HepG2 (cell line): ENCODE results near the gene SEC16A. TPM values are rescaled to one million over a fixed set of nuclear protein-coding genes. Genes with fewer than 3 reads are reported as not detected.

ENCODE experiments used
- ATAC-seq: fragments of 200-7000 bp; cut with Tn5 transposase; 3 replicates; pipeline ENCODE4 v1.9.1; 2020; ENCODE audit warnings: mild to moderate bottlenecking, moderate library complexity
- BruUV-seq: library from RNA; stranded (reverse); fragments of 400-500 nt; replicated peaks from 2 replicates; lab custom pipeline; 2021; lab: Mats Ljungman, UMichigan
- CTCF ChIA-PET: fragments of 300-600 bp; formaldehyde crosslinking; extraction: SDS; loops from one replicate; lab custom pipeline; 2021; ENCODE audit warnings: low total read pairs, inconsistent platforms, low intra/inter-chr PET ratio; lab: Yijun Ruan, JAX
- POLR2A ChIA-PET: fragments of 350-600 bp; sonication (Branson Sonifier 250); formaldehyde crosslinking; loops from one replicate; lab custom pipeline; 2020; ENCODE audit warnings: antibody characterized with exemption, inconsistent platforms; lab: Yijun Ruan, JAX
- DNase-seq: peaks from one replicate; pipeline ENCODE4 v3.0.0-alpha.2; 2015; ENCODE audit warnings: low spot score
- FAIRE-seq: peaks from 3 replicates; lab custom pipeline; 2011; peaks lifted over from hg19 to GRCh38; lab: Jason Lieb, UNC
- H2AFZ ChIP-seq: one replicate; pipeline ENCODE4 v1.6.1; 2011; ENCODE audit warnings: low read length, inconsistent platforms
- H3K27ac ChIP-seq: fragments of 300-600 bp; 3 replicates; pipeline ENCODE4 v1.8.0; 2011; ENCODE audit warnings: mixed run types, mild to moderate bottlenecking, mixed read lengths, low read length, inconsistent platforms; ENCODE audit not compliant: insufficient read depth; ENCODE audit errors: extremely low read length
- H3K27me3 ChIP-seq, 2 experiments: fragments of 200-600 bp in 1 of 2; 2 replicates in 1 of 2; 3 replicates in 1 of 2; pipeline versions ENCODE4 v1.6.0 to v1.8.0; 2011; ENCODE audit warnings: low read length in 2 of 2, mild to moderate bottlenecking in 2 of 2, moderate library complexity in 2 of 2, inconsistent platforms in 1 of 2; ENCODE audit not compliant: insufficient read depth in 2 of 2, control insufficient read depth in 1 of 2
- H3K36me3 ChIP-seq, 2 experiments: fragments of 200-600 bp in 1 of 2; replicated peaks in 1 of 2; 2 replicates in 1 of 2; 3 replicates in 1 of 2; pipeline versions ENCODE4 v1.5.1 to v1.8.0; 2011; ENCODE audit warnings: low read length in 2 of 2, inconsistent platforms in 1 of 2; ENCODE audit not compliant: insufficient read depth in 2 of 2, control insufficient read depth in 1 of 2
- H3K4me1 ChIP-seq: 2 replicates; pipeline ENCODE4 v1.5.1; 2012; ENCODE audit warnings: low read length, inconsistent platforms; ENCODE audit not compliant: insufficient read depth
- H3K4me2 ChIP-seq: 2 replicates; pipeline ENCODE4 v1.6.0; 2011; ENCODE audit warnings: low read depth, low read length, inconsistent platforms
- H3K4me3 ChIP-seq, 3 experiments: fragments of 200-600 bp in 1 of 3; sonication (generic), shearing (Covaris generic) in 1 of 3; replicated peaks in 1 of 3; 2 replicates each; pipeline ENCODE4 v1.5.1; 2011 to 2016; ENCODE audit warnings: low read length in 3 of 3, inconsistent platforms in 2 of 3, low read depth in 2 of 3, mild to moderate bottlenecking in 2 of 3, control low read depth in 1 of 3, mixed read lengths in 1 of 3; ENCODE audit not compliant: insufficient read depth in 1 of 3
- H3K79me2 ChIP-seq: one replicate; pipeline ENCODE4 v1.6.1; 2011; ENCODE audit warnings: low read length, inconsistent platforms; ENCODE audit not compliant: insufficient read depth
- H3K9ac ChIP-seq: 2 replicates; pipeline ENCODE4 v1.6.0; 2011; ENCODE audit warnings: mild to moderate bottlenecking, low read depth, low read length, inconsistent platforms; ENCODE audit not compliant: insufficient read depth
- H3K9me3 ChIP-seq: 2 replicates; pipeline ENCODE4 v1.5.1; 2012; ENCODE audit warnings: mild to moderate bottlenecking, low read length
- H4K20me1 ChIP-seq: 2 replicates; pipeline ENCODE4 v1.6.0; 2011; ENCODE audit warnings: inconsistent platforms, mild to moderate bottlenecking, low read length, moderate library complexity; ENCODE audit not compliant: insufficient read depth
- ARNTL ChIP-seq: sonication (generic); formaldehyde crosslinking; IDR thresholded peaks from 2 replicates; pipeline ENCODE4 v1.4.0; 2020; ENCODE audit warnings: mild to moderate bottlenecking, missing genetic modification reagents
- CREBL2 ChIP-seq: sonication (generic); formaldehyde crosslinking; IDR thresholded peaks from 2 replicates; pipeline ENCODE4 v1.8.1; 2023; ENCODE audit warnings: missing genetic modification reagents, mild to moderate bottlenecking, borderline replicate concordance
- E2F5 ChIP-seq: sonication (generic); formaldehyde crosslinking; conservative IDR thresholded peaks from 2 replicates; pipeline ENCODE4 v1.4.0; 2020; ENCODE audit warnings: missing genetic modification reagents
- ELF1 ChIP-seq: sonication (generic); formaldehyde crosslinking; IDR thresholded peaks from 2 replicates; pipeline ENCODE4 v1.4.0; 2020; ENCODE audit warnings: missing genetic modification reagents
- HNF4A ChIP-seq: sonication (generic); formaldehyde crosslinking; IDR thresholded peaks from 2 replicates; pipeline ENCODE4 v1.4.0; 2020; ENCODE audit warnings: missing genetic modification reagents
- MXD4 ChIP-seq: IDR thresholded peaks from 2 replicates; pipeline ENCODE4 v1.6.1; 2016; ENCODE audit warnings: mild to moderate bottlenecking, missing biosample characterization, missing genetic modification reagents
- PHF20 ChIP-seq: sonication (generic); formaldehyde crosslinking; IDR thresholded peaks from 2 replicates; pipeline ENCODE4 v1.5.0; 2020; ENCODE audit warnings: mild to moderate bottlenecking, missing genetic modification reagents
- POGK ChIP-seq: sonication (generic); formaldehyde crosslinking; conservative IDR thresholded peaks from 2 replicates; pipeline ENCODE4 v1.8.0; 2022; ENCODE audit warnings: mild to moderate bottlenecking, moderate library complexity, missing genetic modification reagents
- STAT5B ChIP-seq: sonication (generic); formaldehyde crosslinking; IDR thresholded peaks from 2 replicates; pipeline ENCODE4 v1.4.0; 2020; ENCODE audit warnings: missing genetic modification reagents
- XBP1 ChIP-seq: sonication (generic); formaldehyde crosslinking; IDR thresholded peaks from 2 replicates; pipeline ENCODE4 v1.5.0; 2020; ENCODE audit warnings: missing genetic modification reagents
- YEATS4 ChIP-seq: sonication (generic); formaldehyde crosslinking; IDR thresholded peaks from 2 replicates; pipeline ENCODE4 v1.4.0; 2020; ENCODE audit warnings: missing genetic modification reagents, borderline replicate concordance
- ZNF232 ChIP-seq: sonication (generic); formaldehyde crosslinking; IDR thresholded peaks from 2 replicates; pipeline ENCODE4 v1.4.0; 2020; ENCODE audit warnings: missing genetic modification reagents, borderline replicate concordance
- ZNF3 ChIP-seq: IDR thresholded peaks from 2 replicates; pipeline ENCODE4 v1.7.0; 2017; ENCODE audit warnings: inconsistent platforms
- ZNF317 ChIP-seq: sonication (generic); formaldehyde crosslinking; IDR thresholded peaks from 2 replicates; pipeline ENCODE4 v1.5.0; 2020; ENCODE audit warnings: mild to moderate bottlenecking, missing genetic modification reagents
- ZNF766 ChIP-seq: sonication (generic); formaldehyde crosslinking; IDR thresholded peaks from 2 replicates; pipeline ENCODE4 v1.5.0; 2020; ENCODE audit warnings: missing genetic modification reagents, borderline replicate concordance
- ZNF770 ChIP-seq: sonication (generic); formaldehyde crosslinking; IDR thresholded peaks from 2 replicates; pipeline ENCODE4 v1.5.0; 2020; ENCODE audit warnings: mild to moderate bottlenecking, missing genetic modification reagents
- WGBS: methylation state at CpG from one replicate; pipeline ENCODE4 v1.1.6; 2017; ENCODE audit warnings: low lambda C conversion rate; 5-methylcytosine and 5-hydroxymethylcytosine counted together
- in situ Hi-C: cut with HindIII; loops from 2 replicates; pipeline ENCODE4 v1.10.0; 2017; ENCODE audit warnings: low pct_unique_long_range_greater_than_20kb; ENCODE audit not compliant: extremely low pct_ligation_motif_present
- intact Hi-C: fragments of 100-400 bp; cut with micrococcal nuclease; formaldehyde crosslinking; loops from one replicate; pipeline ENCODE4 v1.10.0; 2022; ENCODE audit not compliant: unreplicated experiment
- polyA plus RNA-seq, 8 experiments: library from polyadenylated mRNA; depleted of rRNA in 3 of 8; stranded (reverse) in 7 of 8; unstranded in 1 of 8; fragments of >200 nt; fragmentation: Illumina TruSeq in 4 of 8; extraction: Trizol in 4 of 8; gene quantifications; 2 replicates each; pipeline versions ENCODE4 v1.2.1 to v1.2.3, GENCODE V29; 2011 to 2016; ENCODE audit warnings: low read depth in 4 of 8, missing spikeins in 1 of 8, mixed read lengths in 1 of 8; ENCODE audit not compliant: insufficient read depth in 1 of 8
- total RNA-seq, 5 experiments: library from RNA; depleted of rRNA; stranded (reverse); fragments of >200 nt; fragmentation: Illumina TruSeq; extraction: Trizol; gene quantifications; 2 replicates each; pipeline ENCODE4 v1.2.3, GENCODE V29; 2016; ENCODE audit warnings: low read depth in 1 of 5
- TF ChIP-seq, protein P1 (sequence below): sonication (generic); formaldehyde crosslinking; IDR thresholded peaks from 2 replicates; pipeline ENCODE4 v1.8.1; 2023; ENCODE audit warnings: missing genetic modification reagents, inconsistent platforms, borderline replicate concordance
- TF ChIP-seq, protein P2 (sequence below): sonication (generic); formaldehyde crosslinking; IDR thresholded peaks from 2 replicates; pipeline ENCODE4 v1.5.0; 2020; ENCODE audit warnings: missing genetic modification reagents

Gene SEC16A
- total and polyA plus RNA-seq, 2 of the 13 experiments (the other 11 are each of a cell fraction or from before 2014, with no cell fraction given), result 15.9 to 18.9 TPM

DNA sequence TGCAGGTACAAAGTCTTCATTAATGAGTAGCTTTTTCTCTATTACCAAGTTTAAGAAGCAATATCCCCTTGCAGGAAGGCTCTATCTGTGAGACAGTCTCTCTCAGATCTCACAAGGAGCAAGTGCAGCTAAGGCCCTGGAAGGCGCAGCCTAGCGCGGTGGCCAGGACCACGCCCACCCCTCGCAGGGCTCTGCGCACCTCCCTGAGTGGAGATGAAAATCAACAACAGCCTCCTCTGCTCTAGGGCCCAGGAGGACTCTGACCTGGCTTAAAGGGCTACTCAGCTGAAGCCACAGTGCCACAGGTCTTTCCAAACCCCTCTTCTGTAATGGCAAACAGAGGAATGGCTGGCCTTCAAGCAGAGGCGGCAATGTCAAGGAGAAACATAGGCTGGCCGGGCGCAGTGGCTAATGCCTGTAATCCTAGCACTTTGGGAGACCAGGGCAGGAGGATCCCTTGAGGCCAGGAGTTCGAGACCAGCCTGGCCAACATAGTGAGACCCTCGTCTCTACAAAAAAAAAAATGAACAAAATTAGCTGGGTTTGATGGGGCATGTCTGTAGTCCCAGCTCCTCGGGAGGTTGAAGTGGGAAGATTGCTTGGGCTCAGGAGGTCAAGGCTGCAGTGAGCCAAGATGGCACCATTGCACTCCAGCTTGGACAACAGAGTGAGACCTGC, 11.9 kb downstream of the SEC16A start:
- Histone ChIP-seq H3K4me3 (no peak overlapping the region), H3K4me1 (no peaks in the 10 kb centered on the region), H3K9me3 (no peaks in the 10 kb centered on the region), H3K36me3 (peaks cover 46 to 97% of the 10 kb centered on the region in 2 experiments), H3K9ac (no peak overlapping the region), H3K27ac (no peak overlapping the region), H3K4me2 (no peak overlapping the region), H3K27me3 (no peaks in the 10 kb centered on the region), H3K79me2 (no peaks in the 10 kb centered on the region), H4K20me1 (peaks cover 10% of the 10 kb centered on the region; the same call in 1 of the 2 replicates), H2AFZ (no peak overlapping the region)
- in situ Hi-C loops, result no loop called here
- TF ChIP-seq CREBL2 (CRISPR knock-in tag), result no peak
- no peak for TF ChIP-seq POGK
- TF ChIP-seq, protein P1, sequence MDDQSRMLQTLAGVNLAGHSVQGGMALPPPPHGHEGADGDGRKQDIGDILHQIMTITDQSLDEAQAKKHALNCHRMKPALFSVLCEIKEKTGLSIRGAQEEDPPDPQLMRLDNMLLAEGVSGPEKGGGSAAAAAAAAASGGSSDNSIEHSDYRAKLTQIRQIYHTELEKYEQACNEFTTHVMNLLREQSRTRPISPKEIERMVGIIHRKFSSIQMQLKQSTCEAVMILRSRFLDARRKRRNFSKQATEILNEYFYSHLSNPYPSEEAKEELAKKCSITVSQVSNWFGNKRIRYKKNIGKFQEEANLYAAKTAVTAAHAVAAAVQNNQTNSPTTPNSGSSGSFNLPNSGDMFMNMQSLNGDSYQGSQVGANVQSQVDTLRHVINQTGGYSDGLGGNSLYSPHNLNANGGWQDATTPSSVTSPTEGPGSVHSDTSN (CRISPR knock-in tag), result no peak
- no peak for TF ChIP-seq ARNTL (CRISPR knock-in tag)
- TF ChIP-seq MXD4 (CRISPR knock-in tag), result no peak
- no peak for TF ChIP-seq ELF1 (CRISPR knock-in tag)
- TF ChIP-seq YEATS4 (CRISPR knock-in tag), result no peak
- no peak for TF ChIP-seq ZNF317 (CRISPR knock-in tag)
- TF ChIP-seq PHF20 (CRISPR knock-in tag), result no peak
- TF ChIP-seq, protein P2, sequence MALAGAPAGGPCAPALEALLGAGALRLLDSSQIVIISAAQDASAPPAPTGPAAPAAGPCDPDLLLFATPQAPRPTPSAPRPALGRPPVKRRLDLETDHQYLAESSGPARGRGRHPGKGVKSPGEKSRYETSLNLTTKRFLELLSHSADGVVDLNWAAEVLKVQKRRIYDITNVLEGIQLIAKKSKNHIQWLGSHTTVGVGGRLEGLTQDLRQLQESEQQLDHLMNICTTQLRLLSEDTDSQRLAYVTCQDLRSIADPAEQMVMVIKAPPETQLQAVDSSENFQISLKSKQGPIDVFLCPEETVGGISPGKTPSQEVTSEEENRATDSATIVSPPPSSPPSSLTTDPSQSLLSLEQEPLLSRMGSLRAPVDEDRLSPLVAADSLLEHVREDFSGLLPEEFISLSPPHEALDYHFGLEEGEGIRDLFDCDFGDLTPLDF (CRISPR knock-in tag), result no peak
- TF ChIP-seq ZNF232, result no peak
- TF ChIP-seq ZNF770 (CRISPR knock-in tag), result no peak
- TF ChIP-seq XBP1 (CRISPR knock-in tag), result no peak
- no peak for TF ChIP-seq ZNF766 (CRISPR knock-in tag)
- no peak for TF ChIP-seq STAT5B
- no peak for TF ChIP-seq E2F5 (CRISPR knock-in tag)
- no peak for TF ChIP-seq HNF4A (CRISPR knock-in tag)
- no peak for TF ChIP-seq ZNF3 (CRISPR knock-in tag)
- BruUV-seq, result no TSS peak
- ChIA-PET POLR2A (no interaction called here), CTCF (no interaction called here)
- intact Hi-C loops, result no loop called here
- DNase-seq (no peak), FAIRE-seq (no peak), ATAC-seq (no peak)
- WGBS, result 96% methylated on average over 6 of the region's 12 CpGs
